ENCODE measurements around the gene SNRPD2.
"Not testable (repeated sequence)": the region's sequence is repeated elsewhere in the genome, so short reads cannot be mapped to it uniquely, and the experiment has no call there.

SNRPD2 gene

DNA sequence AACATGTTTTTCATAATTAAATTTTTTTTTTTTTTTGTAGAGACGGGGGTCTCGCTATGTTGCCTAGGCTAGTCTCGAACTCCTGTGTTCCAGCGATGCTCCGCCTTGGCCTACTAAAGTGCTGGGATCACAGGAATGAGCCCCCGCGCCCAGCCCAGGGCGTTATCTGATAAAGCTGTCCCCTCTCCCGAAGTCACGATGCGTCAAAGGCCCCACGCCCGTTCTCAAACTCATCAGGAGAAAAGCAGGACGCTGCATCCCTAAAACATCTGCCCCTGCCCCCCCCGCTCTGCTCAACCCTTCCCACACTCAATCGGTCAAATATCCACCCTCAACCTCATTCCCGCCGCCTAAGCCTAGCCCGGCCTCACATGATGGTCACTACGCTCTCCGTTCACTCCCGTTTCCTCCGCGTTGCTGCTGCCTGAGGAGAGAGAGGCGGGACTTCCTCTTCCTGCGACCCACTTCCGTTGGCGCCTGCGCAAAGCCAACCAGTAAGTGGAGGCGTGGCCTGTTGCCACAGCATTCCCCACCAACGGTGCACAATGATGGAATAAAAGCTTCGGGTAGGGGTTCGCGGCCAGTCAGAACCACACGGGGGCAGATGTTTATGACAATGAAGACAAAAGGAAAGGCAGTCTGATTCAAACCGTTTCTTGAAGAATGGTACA, at the start of gene SNRPD2:
SNRPD2 (minus strand) TSS at position 438 of the 671 bp plus-strand sequence; CDS start at position 373, 65 bp downstream.
- Mint-ChIP-seq H3K4me3 (peak within 1 kb of the TSS; percentile 96), H3K4me1 (ENCODE audit: low read depth) (peaks cover 14% of the 10 kb centered on the region), H3K27me3 (no peaks in the 10 kb centered on the region), H3K27ac (peak within 1 kb of the TSS; percentile 87), H3K36me3 (ENCODE audit: low read depth) (peaks cover 59% of the 10 kb centered on the region), H3K9me3 (no peaks in the 10 kb centered on the region)
- intact Hi-C loops (cut with micrococcal nuclease): loop anchor here (1.0 kb wide), 1 partner anchor 26 kb away; no protein-coding TSS in a partner anchor

DNA sequence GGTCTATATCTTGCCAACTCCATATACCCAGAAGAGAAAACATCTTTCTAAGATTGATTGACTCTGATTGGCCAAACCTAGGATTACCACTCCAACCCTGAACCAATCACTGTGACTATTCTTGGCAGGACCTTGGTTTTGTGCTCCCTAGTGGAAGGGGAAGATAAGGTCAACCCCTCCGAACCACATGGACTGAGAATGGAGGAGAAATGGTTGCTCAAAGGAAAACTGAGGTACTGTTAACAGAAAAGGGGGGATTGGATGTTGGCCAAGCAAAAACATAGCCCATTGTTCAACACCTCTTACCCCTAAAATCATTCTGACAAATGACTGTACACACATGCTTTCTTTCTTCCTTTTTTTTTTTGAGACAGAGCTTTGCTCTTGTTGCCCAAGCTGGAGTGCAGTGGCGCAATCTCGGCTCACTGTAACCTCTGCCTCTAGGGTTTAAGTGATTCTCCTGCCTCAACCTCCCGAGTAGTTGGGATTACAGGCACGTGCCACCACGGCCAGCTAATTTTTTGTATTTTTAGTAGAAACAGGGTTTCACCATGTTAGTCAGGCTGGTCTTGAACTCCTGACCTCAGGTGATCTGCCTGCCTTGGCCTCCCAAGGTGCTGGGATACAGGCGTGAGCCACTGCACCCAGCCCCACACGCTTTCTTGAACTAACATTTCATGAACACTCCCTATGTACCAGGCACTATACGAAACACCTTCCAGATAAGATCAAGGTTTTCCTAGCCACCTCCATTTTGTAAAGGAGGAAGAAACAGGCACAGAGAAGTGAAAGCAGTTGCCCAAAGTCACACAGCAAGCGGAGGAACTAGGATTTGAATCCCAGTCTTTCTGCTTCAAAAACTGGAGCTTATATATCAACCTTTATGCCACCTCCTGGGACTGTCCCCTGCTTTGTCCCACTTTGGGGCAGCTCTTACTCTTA, 48.0 kb upstream of the SNRPD2 start:
- Mint-ChIP-seq H3K9me3 (no peaks in the 10 kb centered on the region), H3K27ac (peak overlapping the region; percentile 56), H3K4me1 (ENCODE audit: low read depth) (peaks cover 15% of the 10 kb centered on the region), H3K27me3 (peaks cover 34% of the 10 kb centered on the region), H3K36me3 (ENCODE audit: low read depth) (no peaks in the 10 kb centered on the region), H3K4me3 (no peak overlapping the region)
- intact Hi-C loops (cut with micrococcal nuclease): no loop called here

DNA sequence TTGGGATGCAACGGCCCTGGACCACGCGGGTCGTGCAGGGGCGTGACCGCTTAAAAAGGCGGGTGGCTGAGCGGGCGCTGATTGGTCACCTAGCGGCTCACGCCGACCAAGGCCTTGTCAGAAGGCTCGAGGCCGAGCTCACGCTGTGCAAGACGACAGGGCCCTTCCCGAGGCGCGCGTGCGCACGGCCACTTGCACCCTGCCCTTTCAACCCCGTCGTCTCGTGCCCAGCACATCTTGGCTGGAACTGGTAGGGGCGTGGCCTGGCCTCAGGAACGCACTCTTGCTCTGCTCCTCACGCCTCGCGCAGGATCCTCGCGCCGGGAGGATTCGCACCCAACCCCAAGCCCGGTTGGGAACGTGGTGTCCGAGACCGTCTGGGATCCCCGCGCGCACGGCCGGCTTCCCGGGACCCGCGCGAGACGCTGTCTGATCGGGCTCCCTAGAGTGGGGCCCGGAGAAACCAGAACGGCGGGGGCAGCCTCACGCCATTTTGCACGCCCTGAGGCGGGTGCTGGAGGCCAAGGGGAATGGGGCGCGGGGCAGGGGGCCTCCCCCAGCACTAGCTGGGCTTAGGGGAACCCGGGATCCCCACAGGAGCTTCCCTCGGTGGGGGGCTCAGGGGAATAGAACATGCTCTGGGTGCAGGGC, 41.5 kb upstream of the SNRPD2 start, which contains the start of gene MEIOSIN:
MEIOSIN (plus strand) TSS at position 280 of the 651 bp plus-strand sequence. CDS start 1,938 bp downstream, outside the sequence.
- Mint-ChIP-seq H3K4me1 (ENCODE audit: low read depth) (peaks cover 25% of the 10 kb centered on the region), H3K36me3 (ENCODE audit: low read depth) (peaks cover 11% of the 10 kb centered on the region), H3K27me3 (peaks cover 11% of the 10 kb centered on the region), H3K4me3 (no peak within 1 kb of the TSS), H3K27ac (no peak within 1 kb of the TSS), H3K9me3 (no peaks in the 10 kb centered on the region)
- intact Hi-C loops (cut with micrococcal nuclease): loop anchor here (5.0 kb wide), 1 partner anchor 264 kb away; the partner anchor contains the start of gene CCDC61

DNA sequence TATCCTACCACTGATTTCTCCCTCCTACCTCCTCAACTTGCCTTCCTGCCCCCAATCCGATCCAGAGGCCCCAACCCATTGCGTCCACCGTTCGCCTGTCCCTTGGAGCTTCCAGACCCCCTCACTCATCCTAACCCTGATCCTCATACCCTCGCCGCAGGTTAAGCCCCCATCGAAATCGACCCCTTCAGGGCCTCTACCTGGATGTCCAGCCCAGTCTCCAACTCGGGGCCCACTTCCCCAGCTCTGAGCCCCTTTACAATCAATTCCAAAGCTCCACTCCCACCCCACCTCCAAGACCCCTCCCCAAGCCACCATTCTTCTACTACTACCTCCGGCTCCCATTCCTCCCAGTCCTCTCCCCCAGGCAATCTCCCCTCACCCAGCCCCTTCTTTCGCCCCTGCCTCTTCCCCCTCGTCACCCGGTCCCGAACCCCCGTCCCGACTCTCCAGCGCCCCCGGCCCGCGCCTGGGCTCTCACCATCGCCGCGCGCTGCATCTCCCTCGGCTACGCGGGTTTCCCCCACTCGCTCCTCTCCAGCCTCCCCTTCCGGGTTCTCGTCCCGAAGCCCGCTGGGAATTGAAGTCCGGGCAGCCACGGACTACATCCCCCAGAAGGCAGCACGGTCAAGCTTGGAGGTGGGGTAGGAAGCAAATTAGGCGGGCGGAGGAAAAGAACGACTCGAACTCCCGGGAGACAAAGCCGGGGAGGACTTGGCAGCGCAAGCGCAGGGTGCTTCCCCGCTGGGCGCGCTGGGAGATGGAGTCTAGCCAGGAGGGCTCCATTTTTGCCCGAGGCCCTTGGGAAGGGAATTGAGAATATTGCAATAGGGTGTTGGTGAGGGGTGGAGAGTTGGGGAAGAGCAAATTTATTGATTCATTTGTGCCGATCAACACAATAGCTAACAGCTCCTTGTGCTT, 38.9 kb upstream of the SNRPD2 start, which contains the start of gene FBXO46:
FBXO46 (minus strand) TSS at position 529 of the 921 bp plus-strand sequence. CDS start 17,401 bp downstream, outside the sequence.
- Mint-ChIP-seq H3K27me3 (no peaks in the 10 kb centered on the region), H3K9me3 (no peaks in the 10 kb centered on the region), H3K4me1 (ENCODE audit: low read depth) (peaks cover 50% of the 10 kb centered on the region), H3K27ac (peak within 1 kb of the TSS; percentile 91), H3K36me3 (ENCODE audit: low read depth) (peaks cover 28% of the 10 kb centered on the region), H3K4me3 (peak within 1 kb of the TSS; percentile 97)
- intact Hi-C loops (cut with micrococcal nuclease): loop anchor here (1.0 to 5.0 kb wide), 2 partner anchors 13 to 267 kb away; partner anchors contain the start of gene CCDC61

DNA sequence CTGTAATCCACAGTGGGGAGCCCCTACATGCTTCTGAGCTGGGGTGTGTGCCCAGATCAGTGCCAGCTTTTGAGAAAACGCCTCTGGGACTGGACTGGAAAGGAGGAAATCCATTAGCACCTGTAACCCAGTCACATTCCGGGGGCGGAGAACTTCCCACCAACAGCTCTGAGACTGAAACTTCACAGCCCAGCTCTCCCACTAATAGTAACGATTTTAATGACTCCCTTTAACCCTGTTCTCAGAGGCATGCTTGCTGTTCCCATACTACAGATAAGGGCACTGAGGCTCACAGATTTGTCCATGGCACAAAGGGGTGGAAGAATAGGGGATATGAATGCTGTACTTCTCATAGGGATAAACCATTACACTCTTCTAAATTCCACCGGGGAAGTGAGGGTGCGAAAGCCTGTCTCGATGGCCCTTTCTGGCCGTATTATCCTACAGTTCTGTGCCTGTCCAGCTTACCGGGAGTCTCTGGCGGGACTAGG, 38.1 kb upstream of the SNRPD2 start:
- H3K4me3 Mint-ChIP-seq: peak overlapping the region; percentile 97
- H3K9me3 Mint-ChIP-seq: no peaks in the 10 kb centered on the region
- peaks cover 51% of the 10 kb centered on the region for H3K4me1 Mint-ChIP-seq (ENCODE audit: low read depth)
- peaks cover 30% of the 10 kb centered on the region for H3K36me3 Mint-ChIP-seq (ENCODE audit: low read depth)
- peak overlapping the region; percentile 91 for H3K27ac Mint-ChIP-seq
- H3K27me3 Mint-ChIP-seq: no peaks in the 10 kb centered on the region
- intact Hi-C loops (cut with micrococcal nuclease): loop anchor here (1.0 to 5.0 kb wide), 2 partner anchors 13 to 267 kb away; partner anchors contain the start of gene CCDC61

DNA sequence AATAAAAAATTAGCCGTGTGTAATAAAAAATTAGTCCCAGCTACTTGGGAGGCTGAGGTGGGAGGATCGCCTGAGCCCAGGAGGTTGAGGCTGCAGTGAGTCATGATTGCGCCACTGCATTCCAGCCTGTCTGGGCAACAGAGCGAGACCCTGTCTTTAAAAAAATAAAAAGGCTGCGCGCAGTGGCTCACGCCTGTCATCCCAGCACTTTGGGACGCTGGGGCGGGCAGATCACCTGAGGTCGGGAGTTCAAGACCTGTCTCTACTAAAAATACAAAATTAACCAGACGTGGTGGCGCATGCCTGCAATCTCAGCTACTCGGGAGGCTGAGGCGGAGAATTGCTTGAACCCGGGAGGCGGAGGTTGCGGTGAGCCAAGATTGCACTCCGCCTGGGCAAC, 36.9 kb upstream of the SNRPD2 start:
- H3K36me3 Mint-ChIP-seq (ENCODE audit: low read depth): peaks cover 34% of the 10 kb centered on the region
- H3K9me3 Mint-ChIP-seq; H3K27me3 Mint-ChIP-seq; H3K4me3 Mint-ChIP-seq; intact Hi-C loops (cut with micrococcal nuclease): not testable (repeated sequence)
- H3K27ac Mint-ChIP-seq: peak overlapping the region; percentile 6
- H3K4me1 Mint-ChIP-seq (ENCODE audit: low read depth): peaks cover 58% of the 10 kb centered on the region

DNA sequence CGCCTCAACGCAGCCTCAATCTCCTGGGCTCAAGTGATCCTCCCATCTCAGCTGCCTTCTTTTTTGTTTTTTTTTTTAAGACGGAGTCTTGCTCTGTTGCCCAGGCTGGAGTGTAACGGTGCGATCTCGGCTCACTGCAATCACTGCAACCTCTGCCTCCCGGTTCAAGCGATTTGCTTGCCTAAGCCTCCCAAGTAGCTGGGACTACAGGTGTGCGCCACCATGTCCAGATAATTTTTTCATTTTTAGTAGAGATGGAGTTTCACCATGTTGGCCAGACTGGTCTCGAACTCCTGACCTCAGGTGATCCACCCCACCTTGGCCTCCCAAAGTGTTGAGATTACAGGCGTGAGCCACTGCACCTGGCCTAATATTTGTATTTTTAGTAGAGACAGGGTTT, 28.3 kb upstream of the SNRPD2 start:
- peak overlapping the region; percentile 82 for H3K27ac Mint-ChIP-seq
- intact Hi-C loops (cut with micrococcal nuclease): not testable (repeated sequence)

DNA sequence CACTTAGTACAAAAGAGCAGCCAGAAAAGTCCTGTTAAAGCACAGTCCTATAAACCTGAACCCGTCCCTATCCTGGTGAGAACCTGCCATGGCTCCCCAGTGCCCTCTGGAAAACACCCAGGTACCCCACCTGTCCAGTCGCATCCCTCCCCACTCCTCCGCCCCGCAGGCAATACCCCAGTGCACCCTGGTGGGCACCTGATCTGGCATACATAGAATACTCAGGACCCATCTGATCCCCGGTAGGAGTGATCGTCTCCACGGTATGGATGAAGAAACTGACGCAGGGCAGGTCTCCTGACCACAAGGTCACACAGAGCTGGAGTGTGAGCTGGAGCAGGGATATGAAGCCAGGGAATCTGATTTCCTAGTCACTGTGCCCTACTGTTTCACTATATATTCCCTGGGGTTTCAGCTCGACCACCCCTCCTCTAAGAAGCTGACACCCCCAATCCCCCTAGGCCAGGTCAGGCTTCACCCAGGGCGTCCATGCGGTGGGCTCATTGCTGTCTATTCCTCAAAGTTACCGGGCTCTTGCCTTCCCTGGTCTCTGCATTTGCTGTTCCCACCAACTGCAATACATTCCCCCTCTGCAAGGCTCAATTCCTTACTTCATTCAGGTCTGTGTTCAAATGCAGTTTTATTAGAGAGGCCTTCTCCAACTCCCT, 26.4 kb upstream of the SNRPD2 start:
- Mint-ChIP-seq H3K27ac (peak overlapping the region; percentile 80), H3K4me3 (peak overlapping the region; percentile 95)

More for the DNA sequence above, 28.3 kb upstream of the SNRPD2 start:
- not testable (repeated sequence) for H3K4me3 Mint-ChIP-seq, H3K27me3 Mint-ChIP-seq, H3K9me3 Mint-ChIP-seq
- peaks cover 62% of the 10 kb centered on the region for H3K36me3 Mint-ChIP-seq (ENCODE audit: low read depth)
- peaks cover 58% of the 10 kb centered on the region for H3K4me1 Mint-ChIP-seq (ENCODE audit: low read depth)

DNA sequence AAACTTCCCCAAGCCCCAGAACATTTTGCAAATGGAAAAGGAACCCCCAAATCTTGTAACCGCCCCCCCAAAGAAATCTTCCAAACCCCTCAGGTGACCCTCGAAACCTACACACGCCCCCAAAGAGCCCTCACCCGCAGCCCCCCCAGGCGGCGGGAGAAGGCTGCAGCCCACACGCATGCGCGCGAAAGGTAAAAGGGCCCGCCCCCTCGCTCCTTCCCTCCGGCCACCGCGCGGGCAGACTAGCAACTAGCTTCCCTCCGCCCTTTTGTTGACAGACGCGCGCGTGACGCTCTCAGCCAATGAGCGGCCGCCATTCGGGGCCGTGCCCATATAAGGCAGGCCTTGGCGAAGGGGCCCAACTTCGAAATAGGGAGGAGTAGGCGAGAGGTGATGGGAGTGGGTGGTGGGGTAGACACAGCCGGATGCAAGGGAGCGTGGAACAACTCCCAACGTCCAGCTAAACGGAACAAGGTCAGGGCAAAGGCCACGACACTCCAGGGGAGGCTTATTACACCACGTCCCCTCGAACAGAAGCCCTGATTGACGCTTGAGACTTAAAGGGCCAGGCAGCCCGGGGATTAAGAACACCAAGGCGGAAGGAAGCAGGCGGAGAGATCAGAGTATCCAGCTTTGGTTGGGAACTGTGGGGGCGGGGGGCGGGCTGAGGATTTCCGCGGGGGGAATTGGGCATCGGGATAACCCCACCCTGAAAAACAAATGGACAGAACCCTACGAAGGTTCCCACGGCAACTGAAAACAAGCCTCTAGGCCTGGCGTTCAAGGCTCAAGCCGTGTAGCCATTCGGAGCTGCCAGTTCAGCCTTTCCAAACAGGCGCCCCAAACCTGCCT, 25.6 kb upstream of the SNRPD2 start:
- Mint-ChIP-seq H3K36me3 (ENCODE audit: low read depth) (peaks cover 57% of the 10 kb centered on the region), H3K9me3 (no peaks in the 10 kb centered on the region)
- intact Hi-C loops (cut with micrococcal nuclease): loop anchor here (1.0 kb wide), 2 partner anchors 13 to 25 kb away; partner anchors contain the start of genes FBXO46 and QPCTL

More for the DNA sequence above, 26.4 kb upstream of the SNRPD2 start:
- no peaks in the 10 kb centered on the region for H3K9me3 Mint-ChIP-seq
- intact Hi-C loops (cut with micrococcal nuclease): loop anchor here (1.0 kb wide), 2 partner anchors 12 to 26 kb away; partner anchors contain the start of genes FBXO46 and QPCTL
- H3K27me3 Mint-ChIP-seq: no peaks in the 10 kb centered on the region
- peaks cover 65% of the 10 kb centered on the region for H3K4me1 Mint-ChIP-seq (ENCODE audit: low read depth)
- peaks cover 57% of the 10 kb centered on the region for H3K36me3 Mint-ChIP-seq (ENCODE audit: low read depth)

DNA sequence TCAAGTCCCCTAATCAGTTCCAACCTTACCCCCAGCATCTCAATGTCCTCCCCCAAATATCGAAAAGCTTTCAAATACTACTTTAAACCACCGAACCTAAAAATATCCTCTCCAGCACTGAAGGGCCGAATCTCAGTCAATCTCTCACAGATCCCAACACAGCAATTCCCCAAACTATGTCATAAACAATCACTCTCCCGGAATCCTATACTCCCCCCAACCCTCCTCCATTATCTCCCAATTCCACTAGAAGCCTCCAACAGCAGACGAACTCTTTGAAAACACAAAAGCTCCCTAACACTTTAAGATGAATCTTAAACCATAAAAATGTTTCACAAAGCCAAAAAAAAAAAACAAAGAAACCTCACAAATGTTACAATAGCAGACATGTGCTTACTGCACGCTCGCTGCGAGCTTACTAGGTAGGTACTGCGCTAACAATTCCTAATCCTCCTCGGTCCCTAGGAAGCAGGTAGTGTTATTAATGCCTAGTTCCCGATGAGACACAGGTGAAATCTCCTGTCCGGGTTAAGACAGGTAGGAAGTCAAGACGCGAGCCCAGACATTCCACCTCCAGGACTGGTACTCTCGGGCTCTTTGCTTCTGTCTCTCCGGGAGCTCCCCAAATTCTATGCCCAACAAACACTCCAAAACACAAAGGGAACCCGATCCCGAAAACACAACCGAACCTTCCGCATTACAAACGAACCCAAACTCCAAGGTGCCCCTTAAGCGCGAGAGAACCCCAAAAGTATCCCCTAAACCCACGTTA, 24.8 kb upstream of the SNRPD2 start:
- H3K27me3 Mint-ChIP-seq: no peaks in the 10 kb centered on the region
- peaks cover 58% of the 10 kb centered on the region for H3K36me3 Mint-ChIP-seq (ENCODE audit: low read depth)
- no peaks in the 10 kb centered on the region for H3K9me3 Mint-ChIP-seq
- H3K4me3 Mint-ChIP-seq: peak overlapping the region; percentile 95
- H3K4me1 Mint-ChIP-seq (ENCODE audit: low read depth): peaks cover 58% of the 10 kb centered on the region
- intact Hi-C loops (cut with micrococcal nuclease): loop anchor here (1.0 kb wide), 2 partner anchors 14 to 24 kb away; partner anchors contain the start of genes FBXO46 and QPCTL
- peak overlapping the region; percentile 80 for H3K27ac Mint-ChIP-seq

More for the DNA sequence above, 25.6 kb upstream of the SNRPD2 start:
- H3K4me3 Mint-ChIP-seq: peak overlapping the region; percentile 95
- peak overlapping the region; percentile 80 for H3K27ac Mint-ChIP-seq
- H3K27me3 Mint-ChIP-seq: no peaks in the 10 kb centered on the region
- H3K4me1 Mint-ChIP-seq (ENCODE audit: low read depth): peaks cover 66% of the 10 kb centered on the region

DNA sequence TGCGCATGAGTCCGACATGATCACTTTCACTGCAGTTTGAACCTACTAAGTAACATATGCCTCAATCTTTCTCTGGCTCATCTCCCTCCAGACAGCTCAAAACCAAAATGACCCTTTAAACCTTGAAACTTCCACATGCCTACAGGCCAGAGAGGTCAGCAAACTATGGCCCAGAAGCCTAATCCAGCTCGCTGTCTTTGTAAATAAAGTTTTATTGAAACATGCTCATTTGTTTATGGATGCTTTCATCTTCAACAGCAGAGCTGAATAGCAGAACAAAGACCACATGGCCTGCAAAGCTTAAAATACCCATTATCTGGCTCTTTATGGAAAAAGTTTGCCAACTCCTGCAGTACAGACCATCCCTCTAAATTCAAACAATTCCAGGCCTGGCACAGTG, 23.4 kb upstream of the SNRPD2 start:
- Mint-ChIP-seq H3K27ac (no peak overlapping the region), H3K27me3 (no peaks in the 10 kb centered on the region), H3K9me3 (no peaks in the 10 kb centered on the region), H3K4me3 (no peak overlapping the region), H3K36me3 (ENCODE audit: low read depth) (peaks cover 62% of the 10 kb centered on the region), H3K4me1 (ENCODE audit: low read depth) (peaks cover 49% of the 10 kb centered on the region)
- intact Hi-C loops (cut with micrococcal nuclease): no loop called here
